ENCODE data around the gene OR4D11.

Gene OR4D11

GRCh38 chr11:59550368-59550841 lies 47.0 kb downstream of the OR4D11 start:
- H3K4me3 ChIP-seq (replicated peaks; ENCODE audit: insufficient read depth, low read length) = peak overlapping the region; percentile 61

GRCh38 chr11:59550842-59551658 lies 47.7 kb downstream of the OR4D11 start:
- DNase-seq (ENCODE audit: low read depth in 1 of 2, low spot score in 1 of 2) = peak; percentile 80 to 91
- Histone ChIP-seq H3K27ac (replicated peaks) (peak overlapping the region; percentile 83), H3K27me3 (ENCODE audit: insufficient read depth, poor library complexity, severe bottlenecking) (no peaks in the 10 kb centered on the region), H3K4me3 (replicated peaks; ENCODE audit: insufficient read depth, low read length) (peak overlapping the region; percentile 61)
- TF ChIP-seq POLR2AphosphoS5 (IDR thresholded peaks at IDR 0.05; ENCODE audit: low read depth) (peak; percentile 8; the same call in 1 of the 2 replicates), CTCF (IDR thresholded peaks at IDR 0.05; ENCODE audit: insufficient read depth, low read length) (no peak)

More at GRCh38 chr11:59550368-59550841, 47.0 kb downstream of the OR4D11 start:
- peak; percentile 82 to 91 for DNase-seq (ENCODE audit: low read depth in 1 of 2, low spot score in 1 of 2)
- Histone ChIP-seq H3K27ac (replicated peaks) (peak overlapping the region; percentile 83), H3K27me3 (ENCODE audit: insufficient read depth, poor library complexity, severe bottlenecking) (no peaks in the 10 kb centered on the region)
- TF ChIP-seq POLR2AphosphoS5 (IDR thresholded peaks at IDR 0.05; ENCODE audit: low read depth) (no peak; the same call in 1 of the 2 replicates), GABPA (IDR thresholded peaks at IDR 0.05; ENCODE audit: low read depth) (0 out of 2 replicates have a peak, but pooled peaks have one; percentile 29), CTCF (IDR thresholded peaks at IDR 0.05; ENCODE audit: insufficient read depth, low read length) (peak; percentile 27)

GRCh38 chr11:59551659-59552521 lies 48.5 kb downstream of the OR4D11 start:
- peak overlapping the region; percentile 61 for H3K4me3 ChIP-seq (replicated peaks; ENCODE audit: insufficient read depth, low read length)
- H3K27me3 ChIP-seq (ENCODE audit: insufficient read depth, poor library complexity, severe bottlenecking) = no peaks in the 10 kb centered on the region
- TF ChIP-seq POLR2AphosphoS5 (IDR thresholded peaks at IDR 0.05; ENCODE audit: low read depth) (no peak), REST (IDR thresholded peaks at IDR 0.05; ENCODE audit: insufficient replicate concordance, low read depth) (no peak), CTCF (IDR thresholded peaks at IDR 0.05; ENCODE audit: insufficient read depth, low read length) (no peak), SPI1 (IDR thresholded peaks at IDR 0.05; ENCODE audit: borderline replicate concordance, low read depth) (no peak), GABPA (IDR thresholded peaks at IDR 0.05; ENCODE audit: low read depth) (no peak)
- peak overlapping the region; percentile 83 for H3K27ac ChIP-seq (replicated peaks)
- no peak for DNase-seq (ENCODE audit: low read depth in 1 of 2, low spot score in 1 of 2)

- DNase-seq (ENCODE audit: low read depth in 1 of 2, low spot score in 1 of 2) = no peak
- H3K27ac ChIP-seq (replicated peaks) = no peak overlapping the region
- no peak for TF ChIP-seq SPI1 (IDR thresholded peaks at IDR 0.05; ENCODE audit: borderline replicate concordance, low read depth)
- no peak for TF ChIP-seq GABPA (IDR thresholded peaks at IDR 0.05; ENCODE audit: low read depth)
- no peak for TF ChIP-seq REST (IDR thresholded peaks at IDR 0.05; ENCODE audit: insufficient replicate concordance, low read depth)
- no peaks in the 10 kb centered on the region for H3K27me3 ChIP-seq (ENCODE audit: insufficient read depth, poor library complexity, severe bottlenecking)
- no peak overlapping the region for H3K4me3 ChIP-seq (replicated peaks; ENCODE audit: insufficient read depth, low read length)
Observed at GRCh38 chr11:59552844-59553243, 49.5 kb downstream of the OR4D11 start.
